CD14-positive monocyte (primary cell): Measurements from ENCODE around the gene MGLL. TPM values are rescaled to one million over a fixed set of nuclear protein-coding genes. Genes with fewer than 3 reads are reported as not detected.
A peak's percentile ranks its signal among the peaks of the same experiment; 100 is the strongest.

ENCODE experiments used
- DNase-seq, 3 donors: peaks; one replicate each; pipeline ENCODE4 v3.0.0-alpha.2; 2011 to 2022
- H2AFZ ChIP-seq: 2 replicates; pipeline ENCODE4 v1.6.0; 2012; ENCODE audit warnings: mild to moderate bottlenecking, low read depth, low read length, inconsistent platforms; ENCODE audit not compliant: insufficient read depth, poor library complexity, severe bottlenecking
- H3K27ac ChIP-seq, 2 donors: 1 replicate in 1 of 2; 2 replicates in 1 of 2; pipeline ENCODE4 v1.5.1; 2012 to 2013; ENCODE audit warnings: low read length in 2 of 2, control low read depth in 1 of 2, inconsistent platforms in 1 of 2, low read depth in 1 of 2, mild to moderate bottlenecking in 1 of 2
- H3K27me3 ChIP-seq, 2 donors: one replicate each; pipeline versions ENCODE4 v1.6.0 to v1.6.1; 2011 to 2013; ENCODE audit warnings: low read length in 2 of 2; ENCODE audit not compliant: control insufficient read depth in 2 of 2, insufficient read depth in 2 of 2
- H3K36me3 ChIP-seq, 2 donors: replicated peaks in 1 of 2; 1 replicate in 1 of 2; 2 replicates in 1 of 2; pipeline versions ENCODE4 v1.5.1 to v1.6.1; 2012 to 2013; ENCODE audit warnings: low read length in 2 of 2, control low read depth in 1 of 2, inconsistent platforms in 1 of 2, mild to moderate bottlenecking in 1 of 2; ENCODE audit not compliant: insufficient read depth in 2 of 2, control insufficient read depth in 1 of 2
- H3K4me1 ChIP-seq, 2 donors: 1 replicate in 1 of 2; 2 replicates in 1 of 2; pipeline versions ENCODE4 v1.5.1 to v1.6.1; 2012 to 2013; ENCODE audit warnings: low read length in 2 of 2, control low read depth in 1 of 2, inconsistent platforms in 1 of 2, mild to moderate bottlenecking in 1 of 2, moderate library complexity in 1 of 2; ENCODE audit not compliant: insufficient read depth in 2 of 2, control insufficient read depth in 1 of 2
- H3K4me2 ChIP-seq: replicated peaks from 2 replicates; pipeline ENCODE3; 2012; ENCODE audit warnings: low read length, moderate library complexity, mild to moderate bottlenecking; ENCODE audit not compliant: poor library complexity, severe bottlenecking; ENCODE audit errors: extremely low read depth
- H3K4me3 ChIP-seq, 3 experiments: fragments of 200-600 bp in 1 of 3; sonication (generic) in 1 of 3; replicated peaks in 1 of 3; 1 replicate in 2 of 3; 2 replicates in 1 of 3; pipeline ENCODE4 v1.5.1; 2011 to 2013; ENCODE audit warnings: low read length in 3 of 3, mild to moderate bottlenecking in 3 of 3, control low read depth in 2 of 3, low read depth in 2 of 3, inconsistent platforms in 1 of 3, moderate library complexity in 1 of 3
- H3K79me2 ChIP-seq: 2 replicates; pipeline ENCODE4 v1.6.0; 2012; ENCODE audit warnings: mild to moderate bottlenecking, control low read depth, inconsistent platforms, low read length, moderate library complexity; ENCODE audit not compliant: insufficient read depth
- H3K9ac ChIP-seq: 2 replicates; pipeline ENCODE4 v1.6.0; 2017; ENCODE audit warnings: low read length, mild to moderate bottlenecking; ENCODE audit not compliant: insufficient read depth, poor library complexity, severe bottlenecking
- H3K9me3 ChIP-seq, 2 donors: replicated peaks in 1 of 2; 1 replicate in 1 of 2; 2 replicates in 1 of 2; pipeline versions ENCODE4 v1.5.1 to v1.6.1; 2012 to 2013; ENCODE audit warnings: low read length in 2 of 2, control low read depth in 1 of 2; ENCODE audit not compliant: control insufficient read depth in 1 of 2, insufficient read depth in 1 of 2
- H4K20me1 ChIP-seq: 2 replicates; pipeline ENCODE4 v1.6.0; 2012; ENCODE audit warnings: mild to moderate bottlenecking, low read length, control low read depth, moderate library complexity; ENCODE audit not compliant: insufficient read depth
- H3K27ac Mint-ChIP-seq, 7 donors: one replicate each; pipeline ENCODE4 v1.8.0; 2020; ENCODE audit warnings: mild to moderate bottlenecking in 7 of 7, mixed read lengths in 7 of 7, moderate library complexity in 6 of 7, inconsistent platforms in 2 of 7
- H3K27me3 Mint-ChIP-seq, 3 donors: one replicate each; pipeline ENCODE4 v1.8.0; 2021 to 2022; ENCODE audit warnings: low read depth in 3 of 3, mild to moderate bottlenecking in 3 of 3, mixed read lengths in 3 of 3, moderate library complexity in 3 of 3, inconsistent platforms in 1 of 3
- H3K36me3 Mint-ChIP-seq, 2 donors: one replicate each; pipeline ENCODE4 v1.8.0; 2020; ENCODE audit warnings: mixed read lengths in 2 of 2, inconsistent platforms in 1 of 2, mild to moderate bottlenecking in 1 of 2
- H3K4me1 Mint-ChIP-seq: one replicate; pipeline ENCODE4 v1.8.0; 2020; ENCODE audit warnings: mild to moderate bottlenecking, mixed read lengths
- H3K4me3 Mint-ChIP-seq, 2 donors: one replicate each; pipeline ENCODE4 v1.8.0; 2020; ENCODE audit warnings: mild to moderate bottlenecking in 2 of 2, mixed read lengths in 2 of 2, moderate library complexity in 1 of 2
- H3K9me3 Mint-ChIP-seq, 7 donors: one replicate each; pipeline ENCODE4 v1.8.0; 2020 to 2022; ENCODE audit warnings: mixed read lengths in 7 of 7, mild to moderate bottlenecking in 6 of 7, moderate library complexity in 6 of 7, inconsistent platforms in 2 of 7
- WGBS: methylation state at CpG from one replicate; pipeline ENCODE4 v1.1.5; 2013; ENCODE audit warnings: missing lambda C conversion rate; ENCODE audit not compliant: insufficient coverage; 5-methylcytosine and 5-hydroxymethylcytosine counted together
- intact Hi-C, 2 donors: fragments of 100-400 bp; cut with micrococcal nuclease; formaldehyde crosslinking; loops; one replicate each; pipeline versions ENCODE4 v1.15.0 to v1.15.1; 2023
- polyA plus RNA-seq, 3 donors: library from polyadenylated mRNA; depleted of rRNA in 1 of 3; unstranded in 2 of 3; stranded (reverse) in 1 of 3; fragments of 300-500 nt in 2 of 3; fragments of >200 nt in 1 of 3; fragmentation: Illumina TruSeq in 2 of 3; gene quantifications; 1 replicate in 2 of 3; 2 replicates in 1 of 3; pipeline ENCODE4 v1.2.3, GENCODE V29; 2012 to 2021
- TF ChIP-seq, protein P1 (sequence below): fragments of 200-600 bp; IDR thresholded peaks from one replicate; pipeline ENCODE4 v1.8.0; 2022; ENCODE audit warnings: antibody characterized with exemption, mild to moderate bottlenecking

Gene MGLL
- polyA plus RNA-seq, 3 donors: 4.4 to 10.0 (median 6.4) TPM

DNA sequence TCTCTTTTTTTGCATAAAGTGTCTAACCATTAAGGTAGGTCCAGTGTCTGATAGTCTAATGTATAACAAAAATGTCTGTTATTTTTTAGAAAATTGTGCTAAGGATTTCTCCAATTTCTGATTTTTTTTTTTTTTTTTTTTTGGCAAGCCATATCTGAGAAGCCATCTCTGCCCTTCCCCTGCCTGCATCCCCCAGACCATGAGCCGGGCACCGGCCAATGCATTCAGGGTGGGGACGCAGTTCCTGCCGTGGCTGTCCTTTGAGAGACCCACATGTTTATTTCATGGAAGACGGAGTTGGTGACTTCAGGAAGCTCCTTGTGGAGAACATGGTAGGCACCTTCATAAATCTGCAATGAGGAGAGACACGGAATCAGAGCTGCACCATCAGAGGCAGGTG, 130.3 kb downstream of the MGLL start:
- Mint-ChIP-seq H3K9me3 (no peaks in the 10 kb centered on the region), H3K4me3 (no peak overlapping the region), H3K27me3 (peaks cover 0 to 1% (median 1%) of the 10 kb centered on the region in 3 donors), H3K4me1 (peaks cover 11% of the 10 kb centered on the region), H3K27ac (peak overlapping the region in 1 of 7 donors; percentile 7), H3K36me3 (no peaks in the 10 kb centered on the region)
- H3K27me3 ChIP-seq: no peaks in the 10 kb centered on the region
- 94% methylated on average over 6 of the region's 6 CpGs for WGBS
- no peak overlapping the region for H3K27ac ChIP-seq
- peaks cover 7 to 8% of the 10 kb centered on the region in 2 donors for H3K4me1 ChIP-seq
- DNase-seq: no peak
- H3K9me3 ChIP-seq: no peaks in the 10 kb centered on the region
- no peak overlapping the region for H3K9ac ChIP-seq
- H3K4me2 ChIP-seq: no peak overlapping the region
- H4K20me1 ChIP-seq: no peaks in the 10 kb centered on the region
- no peaks in the 10 kb centered on the region for H3K79me2 ChIP-seq
- H3K36me3 ChIP-seq: no peaks in the 10 kb centered on the region
- H3K4me3 ChIP-seq: no peak overlapping the region
- no peak overlapping the region for H2AFZ ChIP-seq
- intact Hi-C loops: loop anchor here in 1 of 2 donors (5.0 kb wide), 1 partner anchor 130 kb away; the partner anchor contains the start of gene MGLL
- TF ChIP-seq, protein P1, sequence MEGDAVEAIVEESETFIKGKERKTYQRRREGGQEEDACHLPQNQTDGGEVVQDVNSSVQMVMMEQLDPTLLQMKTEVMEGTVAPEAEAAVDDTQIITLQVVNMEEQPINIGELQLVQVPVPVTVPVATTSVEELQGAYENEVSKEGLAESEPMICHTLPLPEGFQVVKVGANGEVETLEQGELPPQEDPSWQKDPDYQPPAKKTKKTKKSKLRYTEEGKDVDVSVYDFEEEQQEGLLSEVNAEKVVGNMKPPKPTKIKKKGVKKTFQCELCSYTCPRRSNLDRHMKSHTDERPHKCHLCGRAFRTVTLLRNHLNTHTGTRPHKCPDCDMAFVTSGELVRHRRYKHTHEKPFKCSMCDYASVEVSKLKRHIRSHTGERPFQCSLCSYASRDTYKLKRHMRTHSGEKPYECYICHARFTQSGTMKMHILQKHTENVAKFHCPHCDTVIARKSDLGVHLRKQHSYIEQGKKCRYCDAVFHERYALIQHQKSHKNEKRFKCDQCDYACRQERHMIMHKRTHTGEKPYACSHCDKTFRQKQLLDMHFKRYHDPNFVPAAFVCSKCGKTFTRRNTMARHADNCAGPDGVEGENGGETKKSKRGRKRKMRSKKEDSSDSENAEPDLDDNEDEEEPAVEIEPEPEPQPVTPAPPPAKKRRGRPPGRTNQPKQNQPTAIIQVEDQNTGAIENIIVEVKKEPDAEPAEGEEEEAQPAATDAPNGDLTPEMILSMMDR: no peak

GRCh38 chr3:127691489-127691888, 130.8 kb downstream of the MGLL start:
- Histone ChIP-seq H3K9me3 (no peaks in the 10 kb centered on the region), H3K79me2 (no peaks in the 10 kb centered on the region), H2AFZ (no peak overlapping the region), H3K4me1 (peaks cover 2 to 3% of the 10 kb centered on the region in 2 donors), H3K4me3 (no peak overlapping the region), H3K4me2 (no peak overlapping the region), H3K27ac (no peak overlapping the region), H3K36me3 (no peaks in the 10 kb centered on the region), H3K9ac (no peak overlapping the region), H3K27me3 (no peaks in the 10 kb centered on the region), H4K20me1 (no peaks in the 10 kb centered on the region)
- TF ChIP-seq, protein P1: no peak
- Mint-ChIP-seq H3K27me3 (peaks cover 0 to 1% (median 1%) of the 10 kb centered on the region in 3 donors), H3K27ac (peak overlapping the region in 2 of 7 donors; percentile 2 to 70), H3K36me3 (no peaks in the 10 kb centered on the region), H3K9me3 (no peaks in the 10 kb centered on the region), H3K4me1 (peaks cover 6% of the 10 kb centered on the region), H3K4me3 (no peak overlapping the region)
- intact Hi-C loops: loop anchor here in 1 of 2 donors (5.0 kb wide), 1 partner anchor 131 kb away; the partner anchor contains the start of gene MGLL
- no peak for DNase-seq
- 73% methylated on average over 3 of the region's 8 CpGs for WGBS
